Muscle layer of colon (tissue), 2 donors: Measurements from ENCODE around the gene RIMS4.

Experiments
- H3K27ac ChIP-seq: one replicate; pipeline ENCODE4 v1.7.0; 2013; ENCODE audit warnings: low read depth, mild to moderate bottlenecking, low read length, moderate library complexity
- H3K27me3 ChIP-seq, 2 donors: one replicate each; pipeline ENCODE4 v1.7.0; 2013; ENCODE audit warnings: low read length in 2 of 2, mild to moderate bottlenecking in 2 of 2; ENCODE audit not compliant: insufficient read depth in 2 of 2, control insufficient read depth in 1 of 2
- H3K36me3 ChIP-seq: one replicate; pipeline ENCODE4 v1.7.0; 2013; ENCODE audit warnings: mild to moderate bottlenecking, low read length; ENCODE audit not compliant: insufficient read depth
- H3K4me1 ChIP-seq: one replicate; pipeline ENCODE4 v1.7.0; 2013; ENCODE audit warnings: mild to moderate bottlenecking, low read length; ENCODE audit not compliant: insufficient read depth
- H3K4me3 ChIP-seq, 2 donors: one replicate each; pipeline ENCODE4 v1.7.0; 2013; ENCODE audit warnings: low read length in 2 of 2, low read depth in 1 of 2, mild to moderate bottlenecking in 1 of 2, moderate library complexity in 1 of 2
- H3K9ac ChIP-seq: one replicate; pipeline ENCODE4 v1.7.0; 2013; ENCODE audit warnings: low read length
- H3K9me3 ChIP-seq: one replicate; pipeline ENCODE4 v1.7.0; 2013; ENCODE audit warnings: mild to moderate bottlenecking, low read length
- donor health status: abdominal sarcoma.
- donor health status: Adenocarcinoma of cecum.

RIMS4 gene

GRCh38 chr20:44810391-44811149 lies at the start of gene RIMS4:
Gene RIMS4, minus strand, starts transcription at chr20:44810546. Its CDS starts 275 bp downstream, at chr20:44810271.
- H3K27ac ChIP-seq, result no peak within 1 kb of the TSS
- H3K36me3 ChIP-seq, result no peaks in the 10 kb centered on the region
- H3K4me1 ChIP-seq, result no peaks in the 10 kb centered on the region
- no peak within 1 kb of the TSS for H3K9ac ChIP-seq
- H3K9me3 ChIP-seq, result peaks cover 14% of the 10 kb centered on the region
- H3K27me3 ChIP-seq, result peaks cover 19 to 38% of the 10 kb centered on the region in 2 donors
- no peak within 1 kb of the TSS for H3K4me3 ChIP-seq

- Histone ChIP-seq H3K36me3 (no peaks in the 10 kb centered on the region), H3K27me3 (no peaks in the 10 kb centered on the region), H3K9ac (no peak overlapping the region), H3K4me3 (no peak overlapping the region), H3K9me3 (no peaks in the 10 kb centered on the region), H3K27ac (no peak overlapping the region), H3K4me1 (peaks cover 10% of the 10 kb centered on the region)
Measured at GRCh38 chr20:44858606-44859360, 48.4 kb upstream of the RIMS4 start.

GRCh38 chr20:44856856-44857448 lies 46.6 kb upstream of the RIMS4 start:
- Histone ChIP-seq H3K9ac (no peak overlapping the region), H3K27me3 (no peaks in the 10 kb centered on the region), H3K36me3 (no peaks in the 10 kb centered on the region), H3K4me1 (peaks cover 6% of the 10 kb centered on the region), H3K27ac (no peak overlapping the region), H3K9me3 (no peaks in the 10 kb centered on the region), H3K4me3 (no peak overlapping the region)

- H3K27me3 ChIP-seq, result no peaks in the 10 kb centered on the region
- H3K4me1 ChIP-seq, result peaks cover 1% of the 10 kb centered on the region
- no peak overlapping the region for H3K27ac ChIP-seq
- H3K9me3 ChIP-seq, result no peaks in the 10 kb centered on the region
- H3K9ac ChIP-seq, result no peak overlapping the region
- H3K36me3 ChIP-seq, result no peaks in the 10 kb centered on the region
- H3K4me3 ChIP-seq, result no peak overlapping the region
Measured at GRCh38 chr20:44856442-44856841, 46.1 kb upstream of the RIMS4 start.

GRCh38 chr20:44851545-44851944 lies 41.2 kb upstream of the RIMS4 start:
- no peaks in the 10 kb centered on the region for H3K4me1 ChIP-seq
- H3K9ac ChIP-seq, result no peak overlapping the region
- H3K36me3 ChIP-seq, result no peaks in the 10 kb centered on the region
- no peaks in the 10 kb centered on the region for H3K9me3 ChIP-seq
- H3K4me3 ChIP-seq, result no peak overlapping the region
- no peak overlapping the region for H3K27ac ChIP-seq
- no peaks in the 10 kb centered on the region for H3K27me3 ChIP-seq

- H3K27ac ChIP-seq, result no peak overlapping the region
- H3K4me1 ChIP-seq, result no peaks in the 10 kb centered on the region
- H3K27me3 ChIP-seq, result no peaks in the 10 kb centered on the region
- H3K9ac ChIP-seq, result no peak overlapping the region
- H3K36me3 ChIP-seq, result no peaks in the 10 kb centered on the region
- no peaks in the 10 kb centered on the region for H3K9me3 ChIP-seq
- H3K4me3 ChIP-seq, result no peak overlapping the region
Measured at GRCh38 chr20:44850837-44851236, 40.5 kb upstream of the RIMS4 start.

- Histone ChIP-seq H3K36me3 (no peaks in the 10 kb centered on the region), H3K27me3 (no peaks in the 10 kb centered on the region), H3K4me3 (no peak overlapping the region), H3K27ac (no peak overlapping the region), H3K9ac (no peak overlapping the region), H3K4me1 (no peaks in the 10 kb centered on the region), H3K9me3 (no peaks in the 10 kb centered on the region)
Measured at GRCh38 chr20:44850272-44850671, 39.9 kb upstream of the RIMS4 start.

- no peak overlapping the region for H3K4me3 ChIP-seq
- no peaks in the 10 kb centered on the region for H3K4me1 ChIP-seq
- H3K36me3 ChIP-seq, result no peaks in the 10 kb centered on the region
- H3K27ac ChIP-seq, result no peak overlapping the region
- H3K27me3 ChIP-seq, result no peaks in the 10 kb centered on the region
- H3K9ac ChIP-seq, result no peak overlapping the region
- no peaks in the 10 kb centered on the region for H3K9me3 ChIP-seq
Measured at GRCh38 chr20:44849703-44850102, 39.4 kb upstream of the RIMS4 start.

GRCh38 chr20:44848254-44849015 lies 38.1 kb upstream of the RIMS4 start:
- no peaks in the 10 kb centered on the region for H3K36me3 ChIP-seq
- H3K9me3 ChIP-seq, result no peaks in the 10 kb centered on the region
- no peaks in the 10 kb centered on the region for H3K4me1 ChIP-seq
- H3K9ac ChIP-seq, result no peak overlapping the region
- no peaks in the 10 kb centered on the region for H3K27me3 ChIP-seq
- H3K27ac ChIP-seq, result no peak overlapping the region
- H3K4me3 ChIP-seq, result no peak overlapping the region

GRCh38 chr20:44843876-44844275 lies 33.5 kb upstream of the RIMS4 start:
- Histone ChIP-seq H3K27me3 (no peaks in the 10 kb centered on the region), H3K4me3 (no peak overlapping the region), H3K9me3 (no peaks in the 10 kb centered on the region), H3K36me3 (no peaks in the 10 kb centered on the region), H3K4me1 (no peaks in the 10 kb centered on the region), H3K9ac (no peak overlapping the region), H3K27ac (no peak overlapping the region)

- H3K36me3 ChIP-seq, result no peaks in the 10 kb centered on the region
- H3K4me1 ChIP-seq, result no peaks in the 10 kb centered on the region
- H3K4me3 ChIP-seq, result no peak overlapping the region
- no peak overlapping the region for H3K9ac ChIP-seq
- H3K27me3 ChIP-seq, result no peaks in the 10 kb centered on the region
- H3K27ac ChIP-seq, result no peak overlapping the region
- no peaks in the 10 kb centered on the region for H3K9me3 ChIP-seq
Measured at GRCh38 chr20:44841955-44842354, 31.6 kb upstream of the RIMS4 start.
